Measurements from ENCODE around the gene MYO9B.

- TF ChIP-seq EZH2 (IDR thresholded peaks at IDR 0.05) (no peak), POLR2AphosphoS5 (IDR thresholded peaks at IDR 0.05; ENCODE audit: borderline replicate concordance, low read depth, low read length) (no peak)
Observed at GRCh38 chr19:17091758-17092333, 16.3 kb downstream of the MYO9B start.
